Neural progenitor cell (in vitro differentiated cells): ENCODE measurements around the gene NKD2. TPM values are rescaled to one million over a fixed set of nuclear protein-coding genes. Genes with fewer than 3 reads are reported as not detected.

Experiments
- DNase-seq: peaks from one replicate; pipeline ENCODE4 v3.0.0-alpha.2; 2016; ENCODE audit warnings: low spot score
- H2AFZ ChIP-seq: fragments of 200-600 bp; sonication (generic); replicated peaks from 2 replicates; pipeline ENCODE4 v1.6.1; 2016; ENCODE audit warnings: antibody characterized with exemption
- H3F3A ChIP-seq: fragments of 200-600 bp; sonication (generic); 2 replicates; pipeline ENCODE4 v1.6.1; 2016; ENCODE audit warnings: antibody characterized with exemption, low read depth
- H3K27ac ChIP-seq: fragments of 200-600 bp; sonication (generic); 2 replicates; pipeline ENCODE4 v1.5.1; 2016; ENCODE audit warnings: mild to moderate bottlenecking
- H3K27me3 ChIP-seq: fragments of 200-600 bp; sonication (generic); 2 replicates; pipeline ENCODE4 v1.6.1; 2016; ENCODE audit warnings: mild to moderate bottlenecking, moderate library complexity
- H3K36me3 ChIP-seq: fragments of 200-600 bp; sonication (generic); 2 replicates; pipeline ENCODE4 v1.5.1; 2016
- H3K4me1 ChIP-seq: fragments of 200-600 bp; sonication (generic); 2 replicates; pipeline ENCODE4 v1.6.1; 2016; ENCODE audit warnings: mixed run types
- H3K4me2 ChIP-seq: fragments of 200-600 bp; sonication (generic); 2 replicates; pipeline ENCODE4 v1.6.1; 2016
- H3K4me3 ChIP-seq: fragments of 200-600 bp; sonication (generic); 2 replicates; pipeline ENCODE4 v1.5.1; 2016
- H3K79me2 ChIP-seq: fragments of 200-600 bp; sonication (generic); 2 replicates; pipeline ENCODE4 v1.6.1; 2016; ENCODE audit warnings: low read depth
- H3K9ac ChIP-seq: fragments of 200-600 bp; sonication (generic); 2 replicates; pipeline ENCODE4 v1.6.1; 2016
- H3K9me3 ChIP-seq: fragments of 200-600 bp; sonication (generic); 2 replicates; pipeline ENCODE4 v1.5.1; 2016; ENCODE audit warnings: low read depth
- H4K20me1 ChIP-seq: fragments of 200-600 bp; sonication (generic); 2 replicates; pipeline ENCODE4 v1.6.1; 2016; ENCODE audit warnings: low read depth
- H3K27ac Mint-ChIP-seq: 3 replicates; pipeline ENCODE4 v1.8.0; 2021; ENCODE audit warnings: mixed read lengths
- H3K27me3 Mint-ChIP-seq: 2 replicates; pipeline ENCODE4 v1.8.0; 2022; ENCODE audit warnings: low read depth, mild to moderate bottlenecking, inconsistent platforms, moderate library complexity, mixed read lengths; ENCODE audit not compliant: insufficient read depth
- H3K36me3 Mint-ChIP-seq: 3 replicates; pipeline ENCODE4 v1.8.0; 2021; ENCODE audit warnings: mixed read lengths
- H3K4me1 Mint-ChIP-seq: 3 replicates; pipeline ENCODE4 v1.8.0; 2021; ENCODE audit warnings: mixed read lengths
- H3K4me3 Mint-ChIP-seq: 3 replicates; pipeline ENCODE4 v1.8.0; 2021; ENCODE audit warnings: mild to moderate bottlenecking, moderate library complexity, mixed read lengths
- H3K9me3 Mint-ChIP-seq: 3 replicates; pipeline ENCODE4 v1.8.0; 2020; ENCODE audit warnings: mixed read lengths
- CTCF ChIP-seq: fragments of 200-600 bp; sonication (generic); IDR thresholded peaks from 2 replicates; pipeline ENCODE4 v1.5.1; 2017; ENCODE audit warnings: antibody characterized with exemption, mild to moderate bottlenecking
- EZH2 ChIP-seq: fragments of 200-600 bp; sonication (generic); IDR thresholded peaks from 2 replicates; pipeline ENCODE4 v1.6.1; 2017; ENCODE audit warnings: antibody characterized with exemption, mild to moderate bottlenecking, moderate library complexity
- EZH2phosphoT487 ChIP-seq: fragments of 200-600 bp; sonication (generic); IDR thresholded peaks from 2 replicates; pipeline ENCODE4 v1.6.1; 2017; ENCODE audit warnings: antibody characterized with exemption
- total RNA-seq: library from RNA; depleted of rRNA; stranded (reverse); fragments of >200 nt; gene quantifications from 2 replicates; pipeline ENCODE4 v1.2.3, GENCODE V29; 2015; ENCODE audit warnings: low replicate concordance

Gene NKD2
- total RNA-seq, 1 donor from 2014 or later, result 1.3 TPM

GRCh38 chr5:1033606-1034420 lies 25.2 kb downstream of the NKD2 start:
- H3K27me3 ChIP-seq, result no peaks in the 10 kb centered on the region
- no peaks in the 10 kb centered on the region for H3F3A ChIP-seq
- Mint-ChIP-seq H3K4me1 (peaks cover 14% of the 10 kb centered on the region), H3K27ac (peak overlapping the region; percentile 69), H3K4me3 (no peak overlapping the region), H3K9me3 (no peaks in the 10 kb centered on the region), H3K36me3 (peaks cover 2% of the 10 kb centered on the region), H3K27me3 (peaks cover 6% of the 10 kb centered on the region)
- no peaks in the 10 kb centered on the region for H3K79me2 ChIP-seq
- TF ChIP-seq CTCF (no peak), EZH2phosphoT487 (no peak), EZH2 (no peak)
- no peaks in the 10 kb centered on the region for H4K20me1 ChIP-seq
- no peak for DNase-seq
- H3K9me3 ChIP-seq, result no peaks in the 10 kb centered on the region
- no peak overlapping the region for H2AFZ ChIP-seq
- H3K4me1 ChIP-seq, result peaks cover 12% of the 10 kb centered on the region
- H3K27ac ChIP-seq, result no peak overlapping the region
- H3K4me3 ChIP-seq, result no peak overlapping the region
- H3K36me3 ChIP-seq, result no peaks in the 10 kb centered on the region
- no peak overlapping the region for H3K9ac ChIP-seq
- H3K4me2 ChIP-seq, result no peak overlapping the region

DNA sequence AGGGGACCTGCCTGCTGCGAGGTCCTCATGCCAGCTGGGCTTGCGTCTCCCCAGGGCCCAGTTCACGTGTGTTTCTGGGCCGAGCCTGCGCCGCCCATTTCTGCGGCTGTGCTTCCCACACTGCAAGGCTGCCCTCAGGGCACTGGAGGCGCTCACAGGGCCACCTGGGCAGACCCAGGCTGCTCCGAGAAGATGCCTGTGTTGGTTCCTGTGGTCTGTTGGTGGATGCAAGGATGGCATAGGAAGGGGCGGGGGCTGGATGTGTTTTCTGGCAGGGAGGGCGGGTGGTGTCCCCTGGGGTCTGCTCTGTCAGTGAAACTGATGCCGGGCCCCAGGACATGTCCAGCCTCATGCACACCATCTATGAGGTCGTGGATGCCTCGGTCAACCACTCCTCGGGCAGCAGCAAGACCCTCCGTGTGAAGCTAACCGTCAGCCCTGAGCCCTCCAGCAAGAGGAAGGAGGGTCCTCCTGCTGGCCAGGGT lies 25.9 kb downstream of the NKD2 start:
- Histone ChIP-seq H3K79me2 (no peaks in the 10 kb centered on the region), H3K27ac (no peak overlapping the region), H3K4me1 (peaks cover 12% of the 10 kb centered on the region), H3K4me3 (no peak overlapping the region), H4K20me1 (no peaks in the 10 kb centered on the region), H3K36me3 (no peaks in the 10 kb centered on the region), H3K4me2 (no peak overlapping the region), H3K27me3 (no peaks in the 10 kb centered on the region), H2AFZ (no peak overlapping the region), H3F3A (no peaks in the 10 kb centered on the region), H3K9me3 (no peaks in the 10 kb centered on the region), H3K9ac (no peak overlapping the region)
- Mint-ChIP-seq H3K4me3 (no peak overlapping the region), H3K4me1 (peaks cover 9% of the 10 kb centered on the region), H3K36me3 (peaks cover 2% of the 10 kb centered on the region), H3K27ac (peak overlapping the region; percentile 69), H3K9me3 (no peaks in the 10 kb centered on the region), H3K27me3 (peaks cover 6% of the 10 kb centered on the region)
- DNase-seq, result no peak
- TF ChIP-seq CTCF (no peak), EZH2phosphoT487 (no peak), EZH2 (no peak)

- Mint-ChIP-seq H3K27me3 (peaks cover 6% of the 10 kb centered on the region), H3K4me3 (no peak overlapping the region), H3K27ac (peak overlapping the region; percentile 14), H3K9me3 (no peaks in the 10 kb centered on the region), H3K4me1 (peaks cover 9% of the 10 kb centered on the region), H3K36me3 (peaks cover 2% of the 10 kb centered on the region)
- Histone ChIP-seq H3F3A (no peaks in the 10 kb centered on the region), H4K20me1 (no peaks in the 10 kb centered on the region), H3K27me3 (no peaks in the 10 kb centered on the region), H3K4me3 (no peak overlapping the region), H3K27ac (no peak overlapping the region), H2AFZ (no peak overlapping the region), H3K4me2 (no peak overlapping the region), H3K9ac (no peak overlapping the region), H3K79me2 (no peaks in the 10 kb centered on the region), H3K9me3 (no peaks in the 10 kb centered on the region), H3K36me3 (no peaks in the 10 kb centered on the region), H3K4me1 (peaks cover 11% of the 10 kb centered on the region)
- no peak for DNase-seq
- TF ChIP-seq EZH2phosphoT487 (no peak), CTCF (no peak), EZH2 (no peak)
These were observed 26.4 kb downstream of the NKD2 start for GRCh38 chr5:1034986-1035385.
